Astrocyte (in vitro differentiated cells and primary cell): ENCODE results near the gene PRDM12. TPM values are rescaled to one million over a fixed set of nuclear protein-coding genes. Genes with fewer than 3 reads are reported as not detected.

Source experiments
- DNase-seq: peaks from one replicate; pipeline ENCODE4 v3.0.0-alpha.2; 2010; ENCODE audit warnings: low read depth
- FAIRE-seq: peaks from 2 replicates; lab custom pipeline; 2011; peaks lifted over from hg19 to GRCh38; lab: Jason Lieb, UNC
- H2AFZ ChIP-seq: 2 replicates; pipeline ENCODE4 v1.6.0; 2012; ENCODE audit warnings: low read depth, low read length, inconsistent platforms
- H3K27ac ChIP-seq: 2 replicates; pipeline ENCODE4 v1.5.1; 2011; ENCODE audit warnings: low read depth, low read length, inconsistent platforms
- H3K27me3 ChIP-seq: 2 replicates; pipeline ENCODE4 v1.6.0; 2011; ENCODE audit warnings: low read length, inconsistent platforms; ENCODE audit not compliant: insufficient read depth
- H3K36me3 ChIP-seq: 2 replicates; pipeline ENCODE4 v1.5.1; 2011; ENCODE audit warnings: low read length, inconsistent platforms; ENCODE audit not compliant: insufficient read depth
- H3K4me1 ChIP-seq: 2 replicates; pipeline ENCODE4 v1.5.1; 2011; ENCODE audit warnings: low read length, inconsistent platforms; ENCODE audit not compliant: insufficient read depth
- H3K4me2 ChIP-seq: 2 replicates; pipeline ENCODE4 v1.6.0; 2012; ENCODE audit warnings: low read length, inconsistent platforms
- H3K4me3 ChIP-seq: 2 replicates; pipeline ENCODE4 v1.5.1; 2011; ENCODE audit warnings: low read depth, mild to moderate bottlenecking, low read length, inconsistent platforms; ENCODE audit not compliant: insufficient read depth
- H3K79me2 ChIP-seq: 2 replicates; pipeline ENCODE4 v1.6.0; 2012; ENCODE audit warnings: mild to moderate bottlenecking, low read length, inconsistent platforms; ENCODE audit not compliant: insufficient read depth
- H3K9ac ChIP-seq: 2 replicates; pipeline ENCODE4 v1.6.0; 2012; ENCODE audit warnings: mild to moderate bottlenecking, low read length, inconsistent platforms
- H3K9me3 ChIP-seq: 2 replicates; pipeline ENCODE4 v1.5.1; 2012; ENCODE audit warnings: low read depth, mild to moderate bottlenecking, low read length, inconsistent platforms; ENCODE audit not compliant: insufficient read depth
- H4K20me1 ChIP-seq: 2 replicates; pipeline ENCODE4 v1.6.0; 2012; ENCODE audit warnings: low read length, inconsistent platforms; ENCODE audit not compliant: insufficient read depth
- H3K27ac Mint-ChIP-seq: one replicate; pipeline ENCODE4 v1.8.0; 2021; ENCODE audit warnings: mild to moderate bottlenecking, mixed read lengths; ENCODE audit not compliant: unreplicated experiment
- H3K27me3 Mint-ChIP-seq: one replicate; pipeline ENCODE4 v1.8.0; 2021; ENCODE audit warnings: low read depth, mixed read lengths; ENCODE audit not compliant: unreplicated experiment
- H3K36me3 Mint-ChIP-seq: one replicate; pipeline ENCODE4 v1.8.0; 2021; ENCODE audit warnings: low read depth, mixed read lengths; ENCODE audit not compliant: unreplicated experiment
- H3K4me1 Mint-ChIP-seq: one replicate; pipeline ENCODE4 v1.8.0; 2021; ENCODE audit warnings: low read depth, mixed read lengths; ENCODE audit not compliant: unreplicated experiment
- H3K4me3 Mint-ChIP-seq: one replicate; pipeline ENCODE4 v1.8.0; 2021; ENCODE audit warnings: mild to moderate bottlenecking, moderate library complexity, mixed read lengths; ENCODE audit not compliant: unreplicated experiment
- H3K9me3 Mint-ChIP-seq: one replicate; pipeline ENCODE4 v1.8.0; 2021; ENCODE audit warnings: mild to moderate bottlenecking, mixed read lengths; ENCODE audit not compliant: unreplicated experiment
- CTCF ChIP-seq: IDR thresholded peaks from 2 replicates; pipeline ENCODE4 v1.5.1; 2011; ENCODE audit warnings: low read depth, mild to moderate bottlenecking, inconsistent platforms, low read length, moderate library complexity; ENCODE audit not compliant: insufficient read depth
- EZH2 ChIP-seq: IDR thresholded peaks from 2 replicates; pipeline ENCODE4 v1.6.1; 2012; ENCODE audit warnings: mild to moderate bottlenecking, low read length, inconsistent platforms; ENCODE audit not compliant: insufficient read depth
- total RNA-seq: library from RNA; stranded (reverse); gene quantifications from 2 replicates; pipeline ENCODE4 v1.2.1, GENCODE V29; 2021

PRDM12 gene
- total RNA-seq, 1 donor from 2014 or later = 0.23 TPM

- Mint-ChIP-seq H3K27ac (no peak overlapping the region), H3K9me3 (no peaks in the 10 kb centered on the region), H3K4me3 (no peak overlapping the region), H3K36me3 (peaks cover 20% of the 10 kb centered on the region), H3K27me3 (no peaks in the 10 kb centered on the region), H3K4me1 (peaks cover 4% of the 10 kb centered on the region)
- Histone ChIP-seq H3K9ac (no peak overlapping the region), H3K4me3 (no peak overlapping the region), H3K79me2 (no peaks in the 10 kb centered on the region), H4K20me1 (peaks cover 39% of the 10 kb centered on the region), H3K4me1 (no peaks in the 10 kb centered on the region), H3K9me3 (no peaks in the 10 kb centered on the region), H3K4me2 (no peak overlapping the region), H3K36me3 (peaks cover 45% of the 10 kb centered on the region), H2AFZ (no peak overlapping the region), H3K27ac (no peak overlapping the region), H3K27me3 (no peaks in the 10 kb centered on the region)
- no peak for TF ChIP-seq EZH2
- TF ChIP-seq CTCF = no peak
- FAIRE-seq (no peak), DNase-seq (no peak)
Measured at GRCh38 chr9:130627051-130627450, 37.3 kb upstream of the PRDM12 start.

GRCh38 chr9:130627896-130628792 is 36.2 kb upstream of the PRDM12 start:
- H3K79me2 ChIP-seq = no peaks in the 10 kb centered on the region
- Mint-ChIP-seq H3K9me3 (no peaks in the 10 kb centered on the region), H3K4me1 (peaks cover 4% of the 10 kb centered on the region), H3K27me3 (no peaks in the 10 kb centered on the region), H3K27ac (no peak overlapping the region), H3K36me3 (peaks cover 20% of the 10 kb centered on the region), H3K4me3 (no peak overlapping the region)
- FAIRE-seq = no peak
- peaks cover 44% of the 10 kb centered on the region for H3K36me3 ChIP-seq
- no peaks in the 10 kb centered on the region for H3K4me1 ChIP-seq
- no peaks in the 10 kb centered on the region for H3K27me3 ChIP-seq
- no peak for DNase-seq
- H3K9ac ChIP-seq = no peak overlapping the region
- no peak overlapping the region for H3K27ac ChIP-seq
- no peaks in the 10 kb centered on the region for H3K9me3 ChIP-seq
- no peak overlapping the region for H3K4me3 ChIP-seq
- TF ChIP-seq CTCF (no peak), EZH2 (no peak)
- H3K4me2 ChIP-seq = no peak overlapping the region
- H4K20me1 ChIP-seq = peaks cover 42% of the 10 kb centered on the region
- no peak overlapping the region for H2AFZ ChIP-seq
